ENCODE results near the gene SNTG2. TPM values are rescaled to one million over a fixed set of nuclear protein-coding genes. Genes with fewer than 3 reads are reported as not detected.

SNTG2 gene
- total RNA-seq, 4 donors from 2014 or later = 0.99 to 3.9 (median 2.3) TPM

DNA sequence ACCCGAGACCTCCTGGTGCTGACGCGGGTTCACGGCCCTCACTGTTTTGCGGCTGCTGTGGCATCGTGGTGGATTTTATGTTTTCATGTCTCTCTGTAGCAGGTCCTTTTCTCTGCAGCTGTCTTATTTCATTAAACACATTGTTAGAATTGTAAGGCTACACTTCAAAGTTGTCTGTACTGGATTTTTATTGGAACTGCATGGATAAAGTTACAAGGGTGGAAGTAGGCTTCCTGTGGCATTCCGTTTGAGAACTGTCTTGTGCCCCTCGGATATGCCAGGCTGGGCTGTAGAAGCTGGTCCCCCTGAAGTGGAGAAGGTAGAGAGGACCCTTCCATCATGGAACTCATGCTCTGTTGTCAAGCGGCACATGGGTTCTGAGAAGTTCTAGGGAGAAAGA, 127.3 kb downstream of the SNTG2 start:
- H3K27ac ChIP-seq = no peak overlapping the region
- no peak overlapping the region for H3K4me3 ChIP-seq
- no peaks in the 10 kb centered on the region for H3K27me3 ChIP-seq
- TF ChIP-seq POLR2AphosphoS5 (IDR thresholded peaks at IDR 0.05) = no peak
- TF ChIP-seq POLR2A (IDR thresholded peaks at IDR 0.05) = no peak
- TF ChIP-seq EP300 (IDR thresholded peaks at IDR 0.05) = no peak
- TF ChIP-seq, protein P1, sequence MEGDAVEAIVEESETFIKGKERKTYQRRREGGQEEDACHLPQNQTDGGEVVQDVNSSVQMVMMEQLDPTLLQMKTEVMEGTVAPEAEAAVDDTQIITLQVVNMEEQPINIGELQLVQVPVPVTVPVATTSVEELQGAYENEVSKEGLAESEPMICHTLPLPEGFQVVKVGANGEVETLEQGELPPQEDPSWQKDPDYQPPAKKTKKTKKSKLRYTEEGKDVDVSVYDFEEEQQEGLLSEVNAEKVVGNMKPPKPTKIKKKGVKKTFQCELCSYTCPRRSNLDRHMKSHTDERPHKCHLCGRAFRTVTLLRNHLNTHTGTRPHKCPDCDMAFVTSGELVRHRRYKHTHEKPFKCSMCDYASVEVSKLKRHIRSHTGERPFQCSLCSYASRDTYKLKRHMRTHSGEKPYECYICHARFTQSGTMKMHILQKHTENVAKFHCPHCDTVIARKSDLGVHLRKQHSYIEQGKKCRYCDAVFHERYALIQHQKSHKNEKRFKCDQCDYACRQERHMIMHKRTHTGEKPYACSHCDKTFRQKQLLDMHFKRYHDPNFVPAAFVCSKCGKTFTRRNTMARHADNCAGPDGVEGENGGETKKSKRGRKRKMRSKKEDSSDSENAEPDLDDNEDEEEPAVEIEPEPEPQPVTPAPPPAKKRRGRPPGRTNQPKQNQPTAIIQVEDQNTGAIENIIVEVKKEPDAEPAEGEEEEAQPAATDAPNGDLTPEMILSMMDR (IDR thresholded peaks at IDR 0.05) = no peak
- H3K4me1 ChIP-seq = peaks cover 6% of the 10 kb centered on the region
- no peak for DNase-seq (ENCODE audit: low spot score in 2 of 2)
- H3K36me3 ChIP-seq = no peaks in the 10 kb centered on the region
- H3K9me3 ChIP-seq = no peaks in the 10 kb centered on the region
- 87% methylated on average over 9 of the region's 9 CpGs for WGBS

DNA sequence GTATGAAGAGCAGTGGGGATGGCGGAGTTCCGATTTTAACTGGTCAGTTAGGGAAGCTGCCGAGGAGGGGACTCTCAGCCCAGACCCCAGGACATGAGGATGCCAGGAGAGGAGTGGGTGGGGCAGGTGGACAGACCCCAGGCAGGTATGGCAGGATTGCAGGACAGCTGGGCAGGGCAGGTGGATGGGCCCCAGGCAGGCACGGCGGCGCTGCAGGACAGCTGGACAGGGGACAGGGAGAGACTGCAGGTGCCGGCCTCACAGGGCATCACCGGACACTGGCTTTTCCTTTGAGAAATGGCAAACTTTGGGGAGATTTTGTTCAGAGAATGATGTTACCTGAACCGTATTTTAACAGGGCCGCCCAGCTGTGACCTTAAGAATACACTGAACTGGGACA, 127.7 kb downstream of the SNTG2 start:
- H3K27me3 ChIP-seq = no peaks in the 10 kb centered on the region
- H3K9me3 ChIP-seq = no peaks in the 10 kb centered on the region
- H3K27ac ChIP-seq = no peak overlapping the region
- no peak overlapping the region for H3K4me3 ChIP-seq
- DNase-seq (ENCODE audit: low spot score in 2 of 2) = no peak
- no peaks in the 10 kb centered on the region for H3K36me3 ChIP-seq
- 88% methylated on average over 9 of the region's 10 CpGs for WGBS
- TF ChIP-seq, protein P1 (IDR thresholded peaks at IDR 0.05) = no peak
- TF ChIP-seq POLR2AphosphoS5 (IDR thresholded peaks at IDR 0.05) = no peak
- TF ChIP-seq POLR2A (IDR thresholded peaks at IDR 0.05) = no peak
- no peak for TF ChIP-seq EP300 (IDR thresholded peaks at IDR 0.05)
- H3K4me1 ChIP-seq = peaks cover 6% of the 10 kb centered on the region

DNA sequence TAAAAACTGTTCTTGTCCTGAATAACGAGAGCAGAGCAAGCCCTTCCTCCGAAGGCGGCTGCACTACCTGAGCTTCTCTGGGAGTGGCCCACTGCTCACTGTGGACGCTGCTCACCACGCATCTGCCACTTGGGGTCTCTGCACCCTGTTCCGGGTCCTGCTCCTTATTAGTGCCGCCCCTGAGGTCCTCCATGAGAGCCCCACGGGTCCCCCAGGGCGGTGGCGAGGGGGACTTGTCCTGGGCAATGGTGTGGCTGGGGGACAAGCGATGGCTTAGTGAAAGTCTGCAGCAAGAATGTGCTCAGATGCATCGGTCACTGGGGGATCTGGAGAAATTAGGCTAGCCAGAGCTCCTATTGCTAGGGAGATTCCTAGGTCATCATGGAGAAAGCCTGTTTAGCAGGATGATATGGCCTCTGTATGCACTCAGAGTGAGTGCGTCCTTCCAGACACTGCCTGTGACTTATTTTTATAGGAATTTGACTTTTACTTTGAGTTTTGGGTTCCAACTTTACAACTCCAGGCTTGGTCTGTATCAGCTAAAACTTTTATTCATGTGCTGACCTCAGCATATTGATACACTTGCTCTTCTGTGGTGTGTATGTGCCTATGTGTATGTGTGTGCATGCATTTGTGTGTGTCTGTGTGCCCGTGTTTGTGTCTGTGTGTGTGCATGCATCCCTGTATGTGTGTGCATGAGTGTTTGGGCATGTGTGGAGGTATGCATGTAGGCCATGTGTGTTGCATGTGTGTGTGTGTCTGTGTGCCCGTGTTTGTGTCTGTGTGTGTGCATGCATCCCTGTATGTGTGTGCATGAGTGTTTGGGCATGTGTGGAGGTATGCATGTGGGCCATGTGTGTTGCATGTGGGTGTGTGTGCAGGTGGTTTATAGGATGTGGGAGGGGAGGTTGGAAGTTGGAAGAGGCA, 129.5 kb downstream of the SNTG2 start:
- WGBS = 87% methylated on average over 15 of the region's 15 CpGs
- no peak overlapping the region for H3K27ac ChIP-seq
- TF ChIP-seq POLR2A (IDR thresholded peaks at IDR 0.05) (no peak), POLR2AphosphoS5 (IDR thresholded peaks at IDR 0.05) (no peak), EP300 (IDR thresholded peaks at IDR 0.05) (no peak)
- TF ChIP-seq, protein P1 (IDR thresholded peaks at IDR 0.05) = no peak

DNA sequence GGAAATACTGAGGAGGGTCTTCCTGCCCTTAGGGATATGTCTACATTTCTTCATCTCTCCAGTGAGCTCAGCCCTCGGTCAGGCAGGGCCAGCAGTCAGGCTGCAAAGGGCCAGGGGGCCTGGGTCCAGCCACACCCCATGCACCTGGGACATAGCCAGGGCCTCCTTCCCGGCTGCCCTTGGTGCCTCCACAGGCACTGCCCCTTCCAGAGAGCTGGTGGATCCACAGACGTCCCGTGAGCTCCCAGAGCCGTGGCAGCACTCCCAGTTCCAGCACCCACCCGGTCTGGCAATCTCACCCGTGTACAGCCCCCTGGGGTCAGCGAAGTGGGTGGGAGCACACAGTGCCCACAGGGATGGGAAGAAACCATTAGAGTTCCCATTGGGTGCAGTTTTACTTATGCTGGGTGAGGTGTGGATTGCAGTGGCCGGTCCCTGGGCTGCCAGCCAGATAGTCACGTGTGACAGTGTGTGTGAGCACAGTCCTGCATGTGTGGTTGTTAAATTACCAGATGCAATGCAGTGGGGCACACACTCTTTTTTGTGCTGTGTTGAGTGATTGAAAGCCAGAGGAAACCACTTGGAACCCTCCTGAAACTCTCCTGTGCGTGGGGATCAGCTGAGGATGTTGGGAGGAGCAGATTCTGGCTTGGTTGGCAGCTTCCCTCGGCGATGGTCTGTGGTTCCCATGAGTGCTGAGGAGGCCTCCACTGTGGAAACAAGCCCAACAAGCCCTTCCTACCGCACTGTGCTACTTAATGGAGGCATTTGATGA, 131.0 kb downstream of the SNTG2 start:
- H3K9me3 ChIP-seq = no peaks in the 10 kb centered on the region
- 55% methylated on average over 14 of the region's 14 CpGs for WGBS
- no peak for DNase-seq (ENCODE audit: low spot score in 2 of 2)

More for the DNA sequence above, 129.5 kb downstream of the SNTG2 start:
- H3K9me3 ChIP-seq = no peaks in the 10 kb centered on the region
- peaks cover 6% of the 10 kb centered on the region for H3K4me1 ChIP-seq
- H3K4me3 ChIP-seq = no peak overlapping the region
- H3K27me3 ChIP-seq = no peaks in the 10 kb centered on the region
- DNase-seq (ENCODE audit: low spot score in 2 of 2) = no peak
- H3K36me3 ChIP-seq = no peaks in the 10 kb centered on the region

More for the DNA sequence above, 131.0 kb downstream of the SNTG2 start:
- Histone ChIP-seq H3K4me1 (peaks cover 6% of the 10 kb centered on the region), H3K36me3 (no peaks in the 10 kb centered on the region), H3K27me3 (no peaks in the 10 kb centered on the region), H3K27ac (no peak overlapping the region), H3K4me3 (no peak overlapping the region)
- TF ChIP-seq, protein P1 (IDR thresholded peaks at IDR 0.05) = no peak
- TF ChIP-seq POLR2A (IDR thresholded peaks at IDR 0.05) (no peak), EP300 (IDR thresholded peaks at IDR 0.05) (no peak), POLR2AphosphoS5 (IDR thresholded peaks at IDR 0.05) (no peak)
